GM12864 (cell line): ENCODE results near the gene MYLK.

ENCODE experiments used
- DNase-seq: peaks from one replicate; pipeline ENCODE4 v3.0.0-alpha.2; 2011; ENCODE audit warnings: low read depth
- H3K4me3 ChIP-seq: 2 replicates; pipeline ENCODE4 v1.5.1; 2011; ENCODE audit warnings: mild to moderate bottlenecking, low read depth, low read length, control low read depth
- TF ChIP-seq, protein P1 (sequence below): IDR thresholded peaks from 2 replicates; pipeline ENCODE4 v1.5.1; 2011; ENCODE audit warnings: low read depth, mild to moderate bottlenecking, moderate library complexity, low read length, control low read depth, inconsistent platforms; ENCODE audit errors: missing control alignments

The MYLK gene

DNA sequence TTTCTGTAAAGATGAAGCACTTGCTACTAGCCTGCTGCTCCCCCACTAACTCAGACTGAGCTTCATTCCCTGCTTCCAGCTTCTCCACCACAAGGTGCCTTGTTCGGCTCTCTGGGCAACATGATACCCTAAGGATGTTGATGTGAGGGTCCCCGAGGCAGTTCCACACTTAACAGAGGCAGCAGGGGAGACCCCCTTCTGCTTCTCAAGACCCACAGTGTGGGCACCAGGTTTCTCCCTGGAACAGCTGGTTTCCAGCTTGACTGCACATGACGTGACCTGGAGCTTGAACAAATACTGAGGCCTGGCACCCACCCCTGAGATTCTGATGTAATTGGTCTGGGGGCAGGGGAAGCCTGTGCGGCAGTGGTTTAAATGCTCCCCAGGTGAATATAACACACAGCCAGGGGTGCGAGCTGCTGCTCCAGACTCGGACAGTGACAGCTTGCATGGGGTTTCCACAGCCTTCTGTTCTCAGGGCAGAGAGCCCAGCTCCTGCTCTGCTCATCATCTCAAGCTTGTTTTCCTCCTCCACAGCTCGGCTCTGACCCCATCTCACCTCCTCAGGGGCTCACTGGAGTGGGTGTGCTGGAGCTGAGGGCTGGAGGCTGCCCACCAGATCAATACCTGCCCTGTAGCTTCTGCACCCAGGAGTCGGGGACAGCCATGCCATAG is 204.3 kb downstream of the MYLK start:
- no peak overlapping the region for H3K4me3 ChIP-seq
- TF ChIP-seq, protein P1, sequence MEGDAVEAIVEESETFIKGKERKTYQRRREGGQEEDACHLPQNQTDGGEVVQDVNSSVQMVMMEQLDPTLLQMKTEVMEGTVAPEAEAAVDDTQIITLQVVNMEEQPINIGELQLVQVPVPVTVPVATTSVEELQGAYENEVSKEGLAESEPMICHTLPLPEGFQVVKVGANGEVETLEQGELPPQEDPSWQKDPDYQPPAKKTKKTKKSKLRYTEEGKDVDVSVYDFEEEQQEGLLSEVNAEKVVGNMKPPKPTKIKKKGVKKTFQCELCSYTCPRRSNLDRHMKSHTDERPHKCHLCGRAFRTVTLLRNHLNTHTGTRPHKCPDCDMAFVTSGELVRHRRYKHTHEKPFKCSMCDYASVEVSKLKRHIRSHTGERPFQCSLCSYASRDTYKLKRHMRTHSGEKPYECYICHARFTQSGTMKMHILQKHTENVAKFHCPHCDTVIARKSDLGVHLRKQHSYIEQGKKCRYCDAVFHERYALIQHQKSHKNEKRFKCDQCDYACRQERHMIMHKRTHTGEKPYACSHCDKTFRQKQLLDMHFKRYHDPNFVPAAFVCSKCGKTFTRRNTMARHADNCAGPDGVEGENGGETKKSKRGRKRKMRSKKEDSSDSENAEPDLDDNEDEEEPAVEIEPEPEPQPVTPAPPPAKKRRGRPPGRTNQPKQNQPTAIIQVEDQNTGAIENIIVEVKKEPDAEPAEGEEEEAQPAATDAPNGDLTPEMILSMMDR: no peak
- DNase-seq: no peak

DNA sequence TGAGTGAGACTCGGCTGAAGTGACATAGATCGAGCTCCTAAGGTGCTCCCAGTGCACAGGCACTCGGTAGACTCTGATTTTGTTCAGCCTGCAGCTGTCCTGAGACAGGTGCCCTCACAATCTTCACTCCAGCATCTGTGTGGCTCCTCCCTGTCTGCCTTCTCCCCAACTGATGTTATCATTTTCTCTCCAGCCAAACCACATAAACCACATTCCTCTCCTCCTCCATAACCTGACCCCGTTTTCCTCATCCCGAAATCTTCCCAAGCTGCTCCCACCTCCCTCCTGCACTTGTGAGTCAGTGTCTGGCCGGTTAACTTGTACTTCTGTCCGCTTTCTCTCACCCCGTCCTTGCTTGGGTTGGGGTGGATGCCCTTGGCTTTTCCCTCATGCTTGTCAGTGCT is 206.0 kb downstream of the MYLK start:
- DNase-seq: no peak

DNA sequence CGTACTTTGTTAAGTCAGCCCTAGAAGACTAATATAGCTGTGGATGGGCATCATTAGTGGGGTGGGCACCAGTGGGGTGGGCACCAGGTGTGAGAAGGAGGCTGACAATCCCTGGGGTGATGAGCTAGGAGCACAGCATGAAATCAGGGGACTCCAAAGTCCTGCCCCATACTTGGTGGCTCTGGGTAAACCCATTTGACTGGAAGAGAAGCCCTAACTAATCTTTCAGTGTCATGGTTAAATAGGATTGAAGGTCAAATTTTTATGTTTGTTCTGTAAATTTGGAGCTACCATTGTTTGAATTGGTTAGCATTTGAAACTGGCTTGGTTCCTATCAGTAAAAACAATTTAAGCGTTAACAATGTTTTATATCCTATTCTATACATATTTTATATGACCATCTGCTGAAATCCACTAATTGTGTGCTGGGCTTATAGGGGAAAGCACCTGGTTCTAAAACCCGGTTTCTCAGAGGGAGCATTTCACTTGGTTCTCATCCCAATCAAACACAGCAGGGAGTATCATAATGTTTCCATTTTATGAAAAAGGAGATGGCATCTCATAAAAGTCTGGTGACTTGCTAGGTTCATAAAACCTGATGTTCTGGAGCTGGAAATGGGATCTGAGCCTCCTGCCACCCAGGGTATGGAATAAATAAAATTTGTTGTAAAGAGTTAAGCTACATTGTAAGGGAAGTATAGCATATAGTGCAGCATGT is 211.5 kb downstream of the MYLK start:
- H3K4me3 ChIP-seq: no peak overlapping the region
- TF ChIP-seq, protein P1: no peak
- DNase-seq: no peak

More for the DNA sequence above, 206.0 kb downstream of the MYLK start:
- TF ChIP-seq, protein P1: no peak
- no peak overlapping the region for H3K4me3 ChIP-seq

DNA sequence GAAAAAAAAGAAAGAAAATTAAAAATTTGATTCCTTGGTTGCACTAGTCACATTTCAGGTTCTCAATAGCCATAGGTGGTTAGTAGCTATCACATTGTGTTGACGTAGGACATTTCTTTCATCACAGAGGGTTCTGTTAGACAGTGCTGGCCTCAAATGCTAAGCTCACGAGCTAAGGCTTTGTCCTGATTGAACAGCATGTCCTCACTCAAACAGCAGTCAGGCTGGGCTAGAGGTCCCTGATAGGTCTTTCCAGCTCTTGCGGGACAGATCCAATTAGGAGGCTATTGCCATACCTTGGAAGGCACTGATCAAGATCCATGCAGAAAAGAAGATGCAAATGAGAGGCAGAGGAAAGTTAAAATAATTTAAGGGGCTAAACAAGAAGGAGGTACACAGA is 213.4 kb downstream of the MYLK start:
- H3K4me3 ChIP-seq: no peak overlapping the region
- DNase-seq: no peak
- TF ChIP-seq, protein P1: no peak

DNA sequence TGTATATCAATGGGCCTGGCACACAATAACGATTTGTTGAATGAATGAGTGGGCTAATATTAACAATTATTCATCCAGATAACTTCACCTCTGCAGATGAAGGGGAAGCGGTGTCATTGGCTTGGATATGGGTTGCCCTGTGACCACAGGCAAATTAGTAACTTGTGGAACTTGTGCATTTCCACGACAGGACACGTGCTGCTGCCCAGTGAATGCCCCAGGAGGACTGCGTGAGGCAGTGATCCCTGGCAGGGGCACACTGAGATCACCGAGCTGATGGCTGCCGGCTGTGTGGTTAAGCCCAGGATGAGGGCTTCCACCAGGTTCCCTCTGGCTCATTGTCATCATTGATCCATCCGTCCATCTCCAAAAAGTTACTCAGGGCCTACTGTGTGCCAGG is 215.2 kb downstream of the MYLK start:
- TF ChIP-seq, protein P1: no peak
- H3K4me3 ChIP-seq: no peak overlapping the region
- no peak for DNase-seq

DNA sequence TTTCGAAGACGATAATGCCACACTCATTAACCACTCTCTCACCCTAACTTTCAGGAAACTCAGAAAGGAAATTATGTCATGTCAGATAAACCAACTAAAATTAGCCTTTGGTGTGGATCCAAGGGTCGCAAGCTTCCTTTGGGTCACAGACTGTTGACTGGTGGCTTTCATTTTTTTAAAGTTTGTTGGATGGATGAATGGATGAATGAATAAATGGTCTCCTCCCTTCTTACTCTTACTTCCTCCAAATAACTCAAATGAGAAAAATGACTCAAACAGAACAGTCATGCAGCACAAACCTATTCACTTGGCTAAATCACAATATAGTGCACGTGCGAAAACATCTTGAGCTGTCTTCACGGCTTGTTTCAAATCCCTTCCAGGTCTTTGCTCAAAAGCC is 216.3 kb downstream of the MYLK start:
- H3K4me3 ChIP-seq: no peak overlapping the region
- no peak for DNase-seq
- TF ChIP-seq, protein P1: no peak
